A549 treated with DMSO at 1 μM for 4 hours (cell line): ENCODE data around the gene POLR2C. TPM values are rescaled to one million over a fixed set of nuclear protein-coding genes. Genes with fewer than 3 reads are reported as not detected.

Experiments
- total RNA-seq: library from RNA; stranded (reverse); fragments of 200-300 nt; extraction: Qiagen RNA extraction; gene quantifications from 5 replicates; pipeline ENCODE4 v1.2.3, GENCODE V29; 2022; ENCODE audit warnings: low read depth

The POLR2C gene
- total RNA-seq = 106 to 173 TPM (median 107 TPM) in 5 replicates

GRCh38 chr16:57462209-57462977 is at the start of gene POLR2C:
Gene POLR2C, plus strand, starts transcription at chr16:57462679. Its CDS starts 46 bp downstream, at chr16:57462725.

GRCh38 chr16:57447186-57447962 is 15.1 kb upstream of the POLR2C start, which contains the start of the genes CIAPIN1 and COQ9:
Gene CIAPIN1, minus strand, starts transcription at chr16:57447385. Its CDS starts 6,457 bp downstream, at chr16:57440928.
Gene COQ9, plus strand, starts transcription at chr16:57447479. Its CDS starts 27 bp downstream, at chr16:57447506.

GRCh38 chr16:57485916-57486857 is 23.7 kb downstream of the POLR2C start, which contains the start of gene DOK4:
Gene DOK4, minus strand, starts transcription at chr16:57486493. Its CDS starts 6,986 bp downstream, at chr16:57479507.

Other genes with a start within 250 kb of the POLR2C start
- gene ARL2BP, start 217.4 kb upstream of the POLR2C start, total RNA-seq = 63.6 to 82.8 TPM (median 73.3 TPM) in 5 replicates
- 1.3 to 2.1 TPM (median 1.6 TPM) in 5 replicates for gene PLLP, start 178.0 kb upstream of the POLR2C start, total RNA-seq
- 0.06 to 0.08 TPM (median 0.07 TPM) in 4 of 5 replicates, not detected in the other for gene CCL22, start 103.9 kb upstream of the POLR2C start, total RNA-seq
- 0.04 to 0.32 TPM (median 0.10 TPM) in 4 of 5 replicates, not detected in the other for gene CX3CL1, start 90.2 kb upstream of the POLR2C start, total RNA-seq
- gene CCL17, start 57.9 kb upstream of the POLR2C start, total RNA-seq = not detected in 5 replicates
- 68.9 to 89.6 TPM (median 73.2 TPM) in 5 replicates for gene CIAPIN1, start 15.3 kb upstream of the POLR2C start, total RNA-seq
- gene COQ9, start 15.2 kb upstream of the POLR2C start, total RNA-seq = 38.1 to 53.6 TPM (median 51.3 TPM) in 5 replicates
- gene DOK4, start 23.8 kb downstream of the POLR2C start, total RNA-seq = 33.4 to 45.4 TPM (median 42.6 TPM) in 5 replicates
- 5.7 to 9.7 TPM (median 9.4 TPM) in 5 replicates for gene CCDC102A, start 73.9 kb downstream of the POLR2C start, total RNA-seq
- gene ADGRG5, start 80.0 kb downstream of the POLR2C start, total RNA-seq = 0.02 to 0.07 TPM (median 0.06 TPM) in 5 replicates
- 185 to 252 TPM (median 205 TPM) in 5 replicates for gene ADGRG1, start 166.0 kb downstream of the POLR2C start, total RNA-seq
- 0.51 to 0.79 TPM (median 0.63 TPM) in 5 replicates for gene ADGRG3, start 205.6 kb downstream of the POLR2C start, total RNA-seq
- gene DRC7, start 232.1 kb downstream of the POLR2C start, total RNA-seq = 0.05 to 0.27 TPM (median 0.11 TPM) in 5 replicates